ENCODE data around the gene GTF2A2. TPM values are rescaled to one million over a fixed set of nuclear protein-coding genes. Genes with fewer than 3 reads are reported as not detected.

GTF2A2 gene, protein sequence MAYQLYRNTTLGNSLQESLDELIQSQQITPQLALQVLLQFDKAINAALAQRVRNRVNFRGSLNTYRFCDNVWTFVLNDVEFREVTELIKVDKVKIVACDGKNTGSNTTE
- total RNA-seq: 22.5 and 25.5 TPM in 2 replicates

GRCh38 chr15:59656897-59657634 is at the start of gene GTF2A2:
TSS of gene GTF2A2 (minus strand) at chr15:59657515. CDS start at chr15:59652277, 5,238 bp downstream.

DNA sequence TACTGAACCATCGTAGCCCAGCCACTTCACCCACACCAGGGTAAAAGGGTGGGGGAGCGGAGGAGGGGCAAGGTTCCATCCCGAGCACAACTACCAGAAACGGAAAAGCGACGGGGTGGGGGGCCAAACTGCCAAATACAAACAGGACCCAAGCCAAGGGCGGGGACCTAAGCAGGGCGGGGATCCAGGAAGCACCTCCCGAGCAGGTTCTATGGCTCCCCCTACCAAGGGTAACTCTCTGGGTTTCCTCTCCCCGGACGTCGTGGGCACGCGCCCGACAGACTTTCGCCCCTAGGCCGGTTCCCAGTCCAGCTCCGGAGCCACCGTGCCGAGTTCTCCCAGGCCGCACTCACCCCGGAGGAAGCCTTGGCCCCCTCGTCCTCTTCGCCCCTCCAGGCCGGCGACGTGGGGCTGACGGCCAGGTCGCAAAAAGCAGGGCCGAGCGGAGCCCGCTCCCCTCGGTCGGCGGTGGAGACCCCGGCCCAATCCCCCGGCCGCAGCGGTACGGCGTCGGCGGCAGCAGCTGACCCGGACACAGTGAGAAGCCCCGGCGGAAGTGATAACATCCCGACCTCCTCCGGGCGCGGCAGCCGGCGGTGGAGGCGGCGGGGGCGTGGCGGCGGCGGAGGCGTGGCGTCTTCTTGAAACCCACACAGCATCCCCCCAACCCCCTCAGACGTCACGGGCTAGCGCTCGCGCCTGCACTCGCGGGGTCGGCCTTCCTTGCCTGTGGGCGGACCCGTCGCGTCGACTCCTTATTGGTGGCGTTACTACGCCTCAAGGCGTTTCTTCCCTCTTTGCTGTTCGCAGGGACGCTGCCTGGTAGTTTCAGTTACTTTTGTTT is 31.7 kb upstream of the GTF2A2 start, which contains the start of gene BNIP2:
Gene BNIP2, minus strand, starts transcription at position 539 of the 844 bp plus-strand sequence. CDS start 6,863 bp downstream, outside the sequence.

DNA sequence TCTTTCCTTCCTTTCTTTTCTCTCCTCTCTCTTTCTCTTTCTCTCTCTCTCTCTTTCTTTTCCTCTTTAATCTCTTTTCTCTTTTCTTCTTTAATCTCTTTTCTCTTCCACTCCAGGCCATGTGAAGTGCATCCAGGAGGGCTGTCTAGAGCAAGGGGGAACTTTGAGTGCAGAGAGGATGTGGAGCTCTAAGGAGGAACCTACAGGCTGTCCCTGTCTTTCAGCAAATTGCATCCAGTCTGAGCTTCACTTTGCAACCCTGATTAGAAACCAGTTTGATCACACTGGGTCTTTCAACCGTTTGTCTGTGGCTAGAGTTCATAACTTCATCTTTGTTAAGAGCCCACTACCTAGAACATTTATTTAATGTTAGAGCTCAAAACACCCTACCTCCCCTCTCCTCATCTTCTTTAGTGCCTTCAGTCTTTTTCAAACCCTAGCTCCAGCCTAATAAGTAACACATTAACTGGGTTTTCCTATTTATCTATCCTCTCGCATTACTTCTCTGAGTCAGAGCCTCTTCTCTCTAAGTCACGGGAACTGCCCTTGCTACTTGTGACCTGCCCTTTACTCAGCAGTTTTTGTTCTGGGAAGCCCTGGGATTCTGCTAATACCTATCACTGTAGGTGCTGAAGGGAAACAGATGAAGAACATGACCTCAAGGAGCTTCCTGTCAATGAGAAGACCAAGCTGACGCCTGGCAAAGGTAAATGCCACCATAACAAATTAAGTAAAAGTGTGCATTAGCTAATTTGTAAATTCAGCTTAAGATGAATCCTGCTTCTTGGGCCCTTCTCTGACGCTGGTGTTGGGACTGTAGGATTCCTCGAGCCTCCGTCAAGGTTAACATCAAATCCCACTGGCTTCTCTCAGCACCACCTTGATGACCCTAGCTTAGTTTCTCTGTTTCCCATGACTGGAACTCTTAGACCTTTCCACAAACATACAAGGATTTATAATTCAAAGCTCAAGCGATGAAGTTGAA is 45.7 kb downstream of the GTF2A2 start, which contains the start of gene GCNT3:
Gene GCNT3, plus strand, starts transcription at position 508 of the 985 bp plus-strand sequence. CDS start 6,456 bp downstream, outside the sequence.

Other genes starting within 250 kb of the GTF2A2 start
- under 0.01 and 0.27 TPM in 2 replicates for gene FAM81A, start 219.3 kb downstream of the GTF2A2 start, total RNA-seq
- not detected in 2 replicates for gene GCNT3, start 45.7 kb downstream of the GTF2A2 start, total RNA-seq
- gene BNIP2, start 31.8 kb upstream of the GTF2A2 start, total RNA-seq: 114 and 115 TPM in 2 replicates

Data from endothelial cell of coronary artery (primary cell).